ENCODE measurements around the gene LRIG1. TPM values are rescaled to one million over a fixed set of nuclear protein-coding genes. Genes with fewer than 3 reads are reported as not detected.

LRIG1 gene
- total RNA-seq, 3 donors from 2014 or later = 42.0 to 63.0 (median 43.9) TPM

- DNase-seq (no peak), ATAC-seq (no peak)
- Mint-ChIP-seq H3K4me1 (ENCODE audit: low read depth) (peaks cover 3% of the 10 kb centered on the region), H3K36me3 (ENCODE audit: insufficient read depth) (peaks cover 35% of the 10 kb centered on the region), H3K9me3 (no peaks in the 10 kb centered on the region), H3K27me3 (ENCODE audit: low read depth) (no peaks in the 10 kb centered on the region), H3K4me3 (no peak overlapping the region)
These were observed 129.4 kb downstream of the LRIG1 start for GRCh38 chr3:66371432-66371831.

- ATAC-seq (no peak), DNase-seq (no peak)
- peaks cover 28% of the 10 kb centered on the region for H3K36me3 Mint-ChIP-seq (ENCODE audit: insufficient read depth)
- H3K9me3 Mint-ChIP-seq = no peaks in the 10 kb centered on the region
- H3K4me3 Mint-ChIP-seq = no peak overlapping the region
- peaks cover 3% of the 10 kb centered on the region for H3K4me1 Mint-ChIP-seq (ENCODE audit: low read depth)
- H3K27me3 Mint-ChIP-seq (ENCODE audit: low read depth) = no peaks in the 10 kb centered on the region
These were observed 130.6 kb downstream of the LRIG1 start for GRCh38 chr3:66370179-66370578.

GRCh38 chr3:66367979-66368378 lies 132.8 kb downstream of the LRIG1 start:
- Mint-ChIP-seq H3K4me1 (ENCODE audit: low read depth) (peaks cover 3% of the 10 kb centered on the region), H3K4me3 (no peak overlapping the region), H3K27me3 (ENCODE audit: low read depth) (no peaks in the 10 kb centered on the region), H3K9me3 (no peaks in the 10 kb centered on the region), H3K36me3 (ENCODE audit: insufficient read depth) (peaks cover 26% of the 10 kb centered on the region)
- ATAC-seq (no peak), DNase-seq (no peak)

- Mint-ChIP-seq H3K36me3 (ENCODE audit: insufficient read depth) (peaks cover 27% of the 10 kb centered on the region), H3K27me3 (ENCODE audit: low read depth) (no peaks in the 10 kb centered on the region), H3K9me3 (no peaks in the 10 kb centered on the region), H3K4me3 (no peak overlapping the region), H3K4me1 (ENCODE audit: low read depth) (no peaks in the 10 kb centered on the region)
- no peak for ATAC-seq
- no peak for DNase-seq
These were observed 134.1 kb downstream of the LRIG1 start for GRCh38 chr3:66366747-66367146.

GRCh38 chr3:66365080-66365479 lies 135.7 kb downstream of the LRIG1 start:
- H3K4me1 Mint-ChIP-seq (ENCODE audit: low read depth) = no peaks in the 10 kb centered on the region
- H3K27me3 Mint-ChIP-seq (ENCODE audit: low read depth) = no peaks in the 10 kb centered on the region
- H3K36me3 Mint-ChIP-seq (ENCODE audit: insufficient read depth) = peaks cover 19% of the 10 kb centered on the region
- no peak for DNase-seq
- no peak overlapping the region for H3K4me3 Mint-ChIP-seq
- no peaks in the 10 kb centered on the region for H3K9me3 Mint-ChIP-seq
- ATAC-seq = no peak

- H3K4me3 Mint-ChIP-seq = no peak overlapping the region
- H3K27me3 Mint-ChIP-seq (ENCODE audit: low read depth) = no peaks in the 10 kb centered on the region
- no peaks in the 10 kb centered on the region for H3K9me3 Mint-ChIP-seq
- H3K36me3 Mint-ChIP-seq (ENCODE audit: insufficient read depth) = peaks cover 16% of the 10 kb centered on the region
- no peak for DNase-seq
- ATAC-seq = no peak
- no peaks in the 10 kb centered on the region for H3K4me1 Mint-ChIP-seq (ENCODE audit: low read depth)
These were observed 137.7 kb downstream of the LRIG1 start for GRCh38 chr3:66363148-66363547.

GRCh38 chr3:66362541-66362941 lies 138.3 kb downstream of the LRIG1 start:
- H3K4me3 Mint-ChIP-seq = no peak overlapping the region
- H3K27me3 Mint-ChIP-seq (ENCODE audit: low read depth) = no peaks in the 10 kb centered on the region
- no peaks in the 10 kb centered on the region for H3K4me1 Mint-ChIP-seq (ENCODE audit: low read depth)
- peaks cover 16% of the 10 kb centered on the region for H3K36me3 Mint-ChIP-seq (ENCODE audit: insufficient read depth)
- no peak for DNase-seq
- ATAC-seq = no peak
- H3K9me3 Mint-ChIP-seq = no peaks in the 10 kb centered on the region

GRCh38 chr3:66361356-66361755 lies 139.5 kb downstream of the LRIG1 start:
- Mint-ChIP-seq H3K36me3 (ENCODE audit: insufficient read depth) (peaks cover 16% of the 10 kb centered on the region), H3K9me3 (no peaks in the 10 kb centered on the region), H3K4me3 (no peak overlapping the region), H3K4me1 (ENCODE audit: low read depth) (no peaks in the 10 kb centered on the region), H3K27me3 (ENCODE audit: low read depth) (no peaks in the 10 kb centered on the region)
- DNase-seq = no peak
- no peak for ATAC-seq

GRCh38 chr3:66355997-66356396 lies 144.8 kb downstream of the LRIG1 start:
- Mint-ChIP-seq H3K9me3 (no peaks in the 10 kb centered on the region), H3K27me3 (ENCODE audit: low read depth) (no peaks in the 10 kb centered on the region), H3K4me1 (ENCODE audit: low read depth) (peaks cover 20% of the 10 kb centered on the region), H3K36me3 (ENCODE audit: insufficient read depth) (peaks cover 15% of the 10 kb centered on the region), H3K4me3 (no peak overlapping the region)
- no peak for DNase-seq
- no peak for ATAC-seq

GRCh38 chr3:66355394-66355793 lies 145.4 kb downstream of the LRIG1 start:
- Mint-ChIP-seq H3K36me3 (ENCODE audit: insufficient read depth) (peaks cover 18% of the 10 kb centered on the region), H3K4me1 (ENCODE audit: low read depth) (peaks cover 20% of the 10 kb centered on the region), H3K9me3 (no peaks in the 10 kb centered on the region), H3K4me3 (no peak overlapping the region), H3K27me3 (ENCODE audit: low read depth) (no peaks in the 10 kb centered on the region)
- DNase-seq (no peak), ATAC-seq (peak; percentile 57 to 63)

- H3K4me3 Mint-ChIP-seq = no peak overlapping the region
- H3K36me3 Mint-ChIP-seq (ENCODE audit: insufficient read depth) = peaks cover 18% of the 10 kb centered on the region
- no peaks in the 10 kb centered on the region for H3K27me3 Mint-ChIP-seq (ENCODE audit: low read depth)
- H3K9me3 Mint-ChIP-seq = no peaks in the 10 kb centered on the region
- ATAC-seq = no peak
- H3K4me1 Mint-ChIP-seq (ENCODE audit: low read depth) = peaks cover 20% of the 10 kb centered on the region
- DNase-seq = no peak
These were observed 146.8 kb downstream of the LRIG1 start for GRCh38 chr3:66354001-66354400.

- ATAC-seq = no peak
- Mint-ChIP-seq H3K27me3 (ENCODE audit: low read depth) (no peaks in the 10 kb centered on the region), H3K4me3 (no peak overlapping the region), H3K4me1 (ENCODE audit: low read depth) (peaks cover 20% of the 10 kb centered on the region), H3K9me3 (no peaks in the 10 kb centered on the region), H3K36me3 (ENCODE audit: insufficient read depth) (peaks cover 18% of the 10 kb centered on the region)
- DNase-seq = no peak
These were observed 147.3 kb downstream of the LRIG1 start for GRCh38 chr3:66353530-66353929.

- no peak overlapping the region for H3K4me3 Mint-ChIP-seq
- H3K36me3 Mint-ChIP-seq (ENCODE audit: insufficient read depth) = peaks cover 21% of the 10 kb centered on the region
- no peaks in the 10 kb centered on the region for H3K27me3 Mint-ChIP-seq (ENCODE audit: low read depth)
These were observed 147.8 kb downstream of the LRIG1 start for GRCh38 chr3:66353039-66353438.

GRCh38 chr3:66350601-66351000 lies 150.2 kb downstream of the LRIG1 start:
- Mint-ChIP-seq H3K9me3 (no peaks in the 10 kb centered on the region), H3K4me3 (no peak overlapping the region), H3K36me3 (ENCODE audit: insufficient read depth) (peaks cover 38% of the 10 kb centered on the region), H3K27me3 (ENCODE audit: low read depth) (no peaks in the 10 kb centered on the region), H3K4me1 (ENCODE audit: low read depth) (peaks cover 16% of the 10 kb centered on the region)
- ATAC-seq = no peak
- DNase-seq = no peak

More at GRCh38 chr3:66353039-66353438, 147.8 kb downstream of the LRIG1 start:
- Mint-ChIP-seq H3K4me1 (ENCODE audit: low read depth) (peaks cover 20% of the 10 kb centered on the region), H3K9me3 (no peaks in the 10 kb centered on the region)
- ATAC-seq = no peak
- no peak for DNase-seq

- DNase-seq (no peak), ATAC-seq (no peak)
- Mint-ChIP-seq H3K4me3 (no peak overlapping the region), H3K4me1 (ENCODE audit: low read depth) (peaks cover 6% of the 10 kb centered on the region), H3K9me3 (no peaks in the 10 kb centered on the region), H3K27me3 (ENCODE audit: low read depth) (no peaks in the 10 kb centered on the region), H3K36me3 (ENCODE audit: insufficient read depth) (peaks cover 37% of the 10 kb centered on the region)
These were observed 152.1 kb downstream of the LRIG1 start for GRCh38 chr3:66348704-66349103.
